ENCODE measurements around the gene WEE1. TPM values are rescaled to one million over a fixed set of nuclear protein-coding genes. Genes with fewer than 3 reads are reported as not detected.

Gene WEE1
- polyA plus RNA-seq, 1 experiment = 31.7 TPM

GRCh38 chr11:9569588-9570164, 3.8 kb upstream of the WEE1 start:
- Histone ChIP-seq H3K4me3 (ENCODE audit: low read depth, low read length) (no peak overlapping the region), H3K27me3 (ENCODE audit: control insufficient read depth, insufficient read depth, low read length) (no peaks in the 10 kb centered on the region), H3K36me3 (ENCODE audit: control insufficient read depth, insufficient read depth, low read length) (no peaks in the 10 kb centered on the region)
- TF ChIP-seq, protein P1, sequence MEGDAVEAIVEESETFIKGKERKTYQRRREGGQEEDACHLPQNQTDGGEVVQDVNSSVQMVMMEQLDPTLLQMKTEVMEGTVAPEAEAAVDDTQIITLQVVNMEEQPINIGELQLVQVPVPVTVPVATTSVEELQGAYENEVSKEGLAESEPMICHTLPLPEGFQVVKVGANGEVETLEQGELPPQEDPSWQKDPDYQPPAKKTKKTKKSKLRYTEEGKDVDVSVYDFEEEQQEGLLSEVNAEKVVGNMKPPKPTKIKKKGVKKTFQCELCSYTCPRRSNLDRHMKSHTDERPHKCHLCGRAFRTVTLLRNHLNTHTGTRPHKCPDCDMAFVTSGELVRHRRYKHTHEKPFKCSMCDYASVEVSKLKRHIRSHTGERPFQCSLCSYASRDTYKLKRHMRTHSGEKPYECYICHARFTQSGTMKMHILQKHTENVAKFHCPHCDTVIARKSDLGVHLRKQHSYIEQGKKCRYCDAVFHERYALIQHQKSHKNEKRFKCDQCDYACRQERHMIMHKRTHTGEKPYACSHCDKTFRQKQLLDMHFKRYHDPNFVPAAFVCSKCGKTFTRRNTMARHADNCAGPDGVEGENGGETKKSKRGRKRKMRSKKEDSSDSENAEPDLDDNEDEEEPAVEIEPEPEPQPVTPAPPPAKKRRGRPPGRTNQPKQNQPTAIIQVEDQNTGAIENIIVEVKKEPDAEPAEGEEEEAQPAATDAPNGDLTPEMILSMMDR (IDR thresholded peaks at IDR 0.05; ENCODE audit: insufficient read depth, low read depth, low read length) = no peak
- no peak for DNase-seq (ENCODE audit: low read depth)
- ChIA-PET CTCF (interaction anchor here (0.6 kb wide), 1 partner anchor 381 kb away, joined by 3 read pairs; no protein-coding TSS in a partner anchor), POLR2A (no interaction called here)

DNA sequence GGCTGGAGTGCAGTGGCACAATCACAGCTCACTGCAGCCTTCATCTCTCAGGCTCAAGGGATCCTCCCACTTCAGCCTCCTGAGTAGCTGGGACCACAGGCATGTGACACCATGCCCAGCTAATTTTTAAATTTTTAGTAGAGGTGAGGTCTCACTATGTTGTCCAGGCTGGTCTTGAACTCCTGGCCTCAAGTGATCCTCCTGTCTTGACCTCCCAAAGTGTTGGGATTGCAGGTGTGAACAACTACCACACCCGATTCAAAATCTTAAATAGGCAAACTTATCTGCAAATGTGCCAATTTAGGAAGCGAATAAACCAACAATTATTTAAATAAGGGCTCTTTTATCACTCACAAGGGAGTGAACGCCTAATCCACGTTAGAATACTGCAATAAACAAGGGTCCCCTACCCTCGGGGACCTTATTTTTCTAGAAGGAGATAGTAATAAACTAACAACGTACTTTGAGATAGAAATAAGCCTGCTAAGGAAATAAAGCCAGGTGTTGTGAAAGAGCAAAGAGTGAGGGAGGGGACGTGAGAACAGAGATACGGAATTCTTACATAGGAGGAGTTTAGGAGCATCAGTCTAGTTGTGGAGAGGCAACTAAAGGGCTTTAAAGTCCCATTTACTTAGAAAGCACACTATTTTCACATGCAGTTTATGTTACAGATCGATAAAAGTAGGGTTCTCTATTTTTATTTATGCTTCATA, 3.0 kb upstream of the WEE1 start:
- no peak overlapping the region for H3K4me3 ChIP-seq (ENCODE audit: low read depth, low read length)
- TF ChIP-seq, protein P1 (IDR thresholded peaks at IDR 0.05; ENCODE audit: insufficient read depth, low read depth, low read length) = no peak
- no peak for DNase-seq (ENCODE audit: low read depth)
- ChIA-PET CTCF (no interaction called here), POLR2A (no interaction called here)
- H3K27me3 ChIP-seq (ENCODE audit: control insufficient read depth, insufficient read depth, low read length) = no peaks in the 10 kb centered on the region
- no peaks in the 10 kb centered on the region for H3K36me3 ChIP-seq (ENCODE audit: control insufficient read depth, insufficient read depth, low read length)

DNA sequence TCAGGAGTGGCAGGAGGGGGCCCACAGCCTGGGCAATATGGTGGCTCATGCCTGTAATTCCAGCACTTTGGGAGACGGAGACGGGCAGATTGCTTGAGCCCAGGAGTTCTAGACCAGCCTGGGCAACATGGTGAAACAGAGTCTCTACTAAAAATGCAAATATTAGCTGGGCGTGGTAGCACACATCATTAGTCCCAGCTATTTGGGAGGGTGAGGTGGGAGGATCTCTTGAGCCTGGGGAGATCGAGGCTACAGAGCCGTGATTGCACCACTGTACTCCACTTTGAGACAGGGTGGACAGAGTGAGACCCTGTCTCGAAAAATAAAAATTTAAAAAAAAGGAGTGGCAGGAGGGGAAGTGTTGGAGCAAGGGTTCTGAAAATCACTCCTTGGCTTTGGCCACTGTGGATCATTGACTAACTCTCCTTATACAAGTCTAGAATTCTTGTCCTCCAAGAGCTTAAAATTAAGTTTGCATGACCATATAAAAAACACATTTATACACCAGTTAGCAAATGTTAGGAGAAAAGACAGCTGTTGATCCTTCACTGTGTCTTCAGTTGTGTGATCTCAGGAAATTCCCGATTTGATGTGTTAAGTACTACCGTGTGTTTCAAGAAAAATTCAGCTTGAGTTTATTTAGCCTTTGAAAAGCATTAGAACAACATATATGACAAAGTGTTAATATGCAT, 2.3 kb upstream of the WEE1 start:
- CTCF ChIA-PET = interaction anchor here (0.6 kb wide), 1 partner anchor 792 kb away, joined by 4 read pairs; no protein-coding TSS in a partner anchor
- DNase-seq (ENCODE audit: low read depth) = no peak

DNA sequence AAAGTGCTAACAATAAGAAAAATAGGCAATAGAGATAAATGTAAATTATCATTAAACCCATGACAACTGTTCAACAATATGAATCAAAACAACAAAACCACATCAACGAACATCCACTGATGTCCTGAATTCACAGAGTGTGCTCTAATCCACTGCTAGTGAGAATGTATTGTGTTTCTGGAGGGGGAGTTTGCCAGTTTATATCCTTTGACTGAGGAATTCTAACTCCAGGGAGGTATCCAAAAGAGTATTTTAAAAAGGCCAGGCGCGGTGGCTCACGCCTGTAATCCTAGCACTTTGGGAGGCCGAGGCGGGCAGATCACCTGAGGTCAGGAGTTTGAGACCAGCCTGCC, 1.7 kb upstream of the WEE1 start:
- no peaks in the 10 kb centered on the region for H3K27me3 ChIP-seq (ENCODE audit: control insufficient read depth, insufficient read depth, low read length)
- ChIA-PET POLR2A (no interaction called here), CTCF (interaction anchor here (0.6 kb wide), 1 partner anchor 792 kb away, joined by 4 read pairs; no protein-coding TSS in a partner anchor)
- no peak overlapping the region for H3K4me3 ChIP-seq (ENCODE audit: low read depth, low read length)
- DNase-seq (ENCODE audit: low read depth) = no peak
- no peaks in the 10 kb centered on the region for H3K36me3 ChIP-seq (ENCODE audit: control insufficient read depth, insufficient read depth, low read length)
- TF ChIP-seq, protein P1 (IDR thresholded peaks at IDR 0.05; ENCODE audit: insufficient read depth, low read depth, low read length) = no peak

More for the DNA sequence above, 2.3 kb upstream of the WEE1 start:
- H3K4me3 ChIP-seq (ENCODE audit: low read depth, low read length) = no peak overlapping the region
- no peaks in the 10 kb centered on the region for H3K27me3 ChIP-seq (ENCODE audit: control insufficient read depth, insufficient read depth, low read length)
- TF ChIP-seq, protein P1 (IDR thresholded peaks at IDR 0.05; ENCODE audit: insufficient read depth, low read depth, low read length) = no peak
- POLR2A ChIA-PET = no interaction called here
- no peaks in the 10 kb centered on the region for H3K36me3 ChIP-seq (ENCODE audit: control insufficient read depth, insufficient read depth, low read length)
